ENCODE results near the gene PANX3. TPM values are rescaled to one million over a fixed set of nuclear protein-coding genes. Genes with fewer than 3 reads are reported as not detected.
A peak's percentile ranks its signal among the peaks of the same experiment; 100 is the strongest.

PANX3 gene
- total RNA-seq: not detected in 2 replicates

GRCh38 chr11:124611064-124611463, at the start of gene PANX3:
Gene PANX3, plus strand, starts transcription at chr11:124611428. Its CDS starts 129 bp downstream, at chr11:124611557.
- no peak for DNase-seq (ENCODE audit: insufficient read length, low spot score, missing footprints)
- H3K4me1 ChIP-seq (ENCODE audit: insufficient read depth, low read length): no peaks in the 10 kb centered on the region
- H4K20me1 ChIP-seq (ENCODE audit: insufficient read depth, low read length): no peaks in the 10 kb centered on the region
- no peak within 1 kb of the TSS for H2AFZ ChIP-seq (ENCODE audit: low read length)
- no peak within 1 kb of the TSS for H3K4me3 ChIP-seq (ENCODE audit: insufficient read depth, low read length)
- H3K27ac ChIP-seq (ENCODE audit: low read depth, low read length): no peak within 1 kb of the TSS
- H3K27me3 ChIP-seq (ENCODE audit: insufficient read depth, low read length): no peaks in the 10 kb centered on the region
- H3K36me3 ChIP-seq (ENCODE audit: insufficient read depth, low read length): no peaks in the 10 kb centered on the region
- no peaks in the 10 kb centered on the region for H3K79me2 ChIP-seq (ENCODE audit: insufficient read depth, low read length)
- TF ChIP-seq, protein P1, sequence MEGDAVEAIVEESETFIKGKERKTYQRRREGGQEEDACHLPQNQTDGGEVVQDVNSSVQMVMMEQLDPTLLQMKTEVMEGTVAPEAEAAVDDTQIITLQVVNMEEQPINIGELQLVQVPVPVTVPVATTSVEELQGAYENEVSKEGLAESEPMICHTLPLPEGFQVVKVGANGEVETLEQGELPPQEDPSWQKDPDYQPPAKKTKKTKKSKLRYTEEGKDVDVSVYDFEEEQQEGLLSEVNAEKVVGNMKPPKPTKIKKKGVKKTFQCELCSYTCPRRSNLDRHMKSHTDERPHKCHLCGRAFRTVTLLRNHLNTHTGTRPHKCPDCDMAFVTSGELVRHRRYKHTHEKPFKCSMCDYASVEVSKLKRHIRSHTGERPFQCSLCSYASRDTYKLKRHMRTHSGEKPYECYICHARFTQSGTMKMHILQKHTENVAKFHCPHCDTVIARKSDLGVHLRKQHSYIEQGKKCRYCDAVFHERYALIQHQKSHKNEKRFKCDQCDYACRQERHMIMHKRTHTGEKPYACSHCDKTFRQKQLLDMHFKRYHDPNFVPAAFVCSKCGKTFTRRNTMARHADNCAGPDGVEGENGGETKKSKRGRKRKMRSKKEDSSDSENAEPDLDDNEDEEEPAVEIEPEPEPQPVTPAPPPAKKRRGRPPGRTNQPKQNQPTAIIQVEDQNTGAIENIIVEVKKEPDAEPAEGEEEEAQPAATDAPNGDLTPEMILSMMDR (IDR thresholded peaks at IDR 0.05; ENCODE audit: extremely low read depth, low read depth, low read length): no peak
- H3K9me3 ChIP-seq (ENCODE audit: low read depth, low read length): no peaks in the 10 kb centered on the region
- no peak within 1 kb of the TSS for H3K4me2 ChIP-seq (ENCODE audit: insufficient read depth, low read length)

- Histone ChIP-seq H3K27ac (ENCODE audit: low read depth, low read length) (no peak within 1 kb of the TSS), H2AFZ (ENCODE audit: low read length) (no peak within 1 kb of the TSS), H4K20me1 (ENCODE audit: insufficient read depth, low read length) (no peaks in the 10 kb centered on the region), H3K36me3 (ENCODE audit: insufficient read depth, low read length) (no peaks in the 10 kb centered on the region), H3K9me3 (ENCODE audit: low read depth, low read length) (no peaks in the 10 kb centered on the region), H3K4me2 (ENCODE audit: insufficient read depth, low read length) (no peak within 1 kb of the TSS), H3K4me1 (ENCODE audit: insufficient read depth, low read length) (no peaks in the 10 kb centered on the region), H3K4me3 (ENCODE audit: insufficient read depth, low read length) (no peak within 1 kb of the TSS), H3K27me3 (ENCODE audit: insufficient read depth, low read length) (no peaks in the 10 kb centered on the region), H3K79me2 (ENCODE audit: insufficient read depth, low read length) (no peaks in the 10 kb centered on the region)
- TF ChIP-seq, protein P1 (IDR thresholded peaks at IDR 0.05; ENCODE audit: extremely low read depth, low read depth, low read length): no peak
- DNase-seq (ENCODE audit: insufficient read length, low spot score, missing footprints): no peak
These were observed 41.5 kb upstream of the PANX3 start, which contains the start of gene OR8A1 for GRCh38 chr11:124569697-124570096. Gene OR8A1, plus strand, starts transcription at chr11:124569997. Its CDS starts 123 bp downstream, at chr11:124570120.

- H3K36me3 ChIP-seq (ENCODE audit: insufficient read depth, low read length): no peaks in the 10 kb centered on the region
- H3K4me3 ChIP-seq (ENCODE audit: insufficient read depth, low read length): no peak overlapping the region
- H3K27me3 ChIP-seq (ENCODE audit: insufficient read depth, low read length): no peaks in the 10 kb centered on the region
- no peaks in the 10 kb centered on the region for H3K4me1 ChIP-seq (ENCODE audit: insufficient read depth, low read length)
- H4K20me1 ChIP-seq (ENCODE audit: insufficient read depth, low read length): no peaks in the 10 kb centered on the region
- no peaks in the 10 kb centered on the region for H3K9me3 ChIP-seq (ENCODE audit: low read depth, low read length)
- DNase-seq (ENCODE audit: insufficient read length, low spot score, missing footprints): no peak
- H3K79me2 ChIP-seq (ENCODE audit: insufficient read depth, low read length): no peaks in the 10 kb centered on the region
- no peak overlapping the region for H2AFZ ChIP-seq (ENCODE audit: low read length)
- TF ChIP-seq, protein P1 (IDR thresholded peaks at IDR 0.05; ENCODE audit: extremely low read depth, low read depth, low read length): no peak
- no peak overlapping the region for H3K27ac ChIP-seq (ENCODE audit: low read depth, low read length)
- no peak overlapping the region for H3K4me2 ChIP-seq (ENCODE audit: insufficient read depth, low read length)
These were observed 41.1 kb upstream of the PANX3 start for GRCh38 chr11:124570160-124570559.

- no peak overlapping the region for H2AFZ ChIP-seq (ENCODE audit: low read length)
- no peak overlapping the region for H3K27ac ChIP-seq (ENCODE audit: low read depth, low read length)
- no peaks in the 10 kb centered on the region for H3K9me3 ChIP-seq (ENCODE audit: low read depth, low read length)
- H3K27me3 ChIP-seq (ENCODE audit: insufficient read depth, low read length): no peaks in the 10 kb centered on the region
- H3K79me2 ChIP-seq (ENCODE audit: insufficient read depth, low read length): no peaks in the 10 kb centered on the region
- H3K4me1 ChIP-seq (ENCODE audit: insufficient read depth, low read length): no peaks in the 10 kb centered on the region
- H3K36me3 ChIP-seq (ENCODE audit: insufficient read depth, low read length): no peaks in the 10 kb centered on the region
- TF ChIP-seq, protein P1 (IDR thresholded peaks at IDR 0.05; ENCODE audit: extremely low read depth, low read depth, low read length): no peak
- H3K4me3 ChIP-seq (ENCODE audit: insufficient read depth, low read length): no peak overlapping the region
- no peak overlapping the region for H3K4me2 ChIP-seq (ENCODE audit: insufficient read depth, low read length)
- H4K20me1 ChIP-seq (ENCODE audit: insufficient read depth, low read length): no peaks in the 10 kb centered on the region
- DNase-seq (ENCODE audit: insufficient read length, low spot score, missing footprints): peak; percentile 3
These were observed 33.4 kb upstream of the PANX3 start for GRCh38 chr11:124577716-124578427.
